NT2/D1 (cell line): ENCODE results near the gene FTO.

Experiments
- DNase-seq: peaks from one replicate; pipeline ENCODE4 v3.0.0-alpha.2; 2011; ENCODE audit warnings: low read depth, low spot score
- H3K27me3 ChIP-seq: 2 replicates; pipeline ENCODE4 v1.6.0; 2011; ENCODE audit warnings: mild to moderate bottlenecking; ENCODE audit not compliant: insufficient read length, insufficient read depth
- H3K36me3 ChIP-seq: 2 replicates; pipeline ENCODE4 v1.6.1; 2011; ENCODE audit warnings: mild to moderate bottlenecking, low read length, mixed read lengths; ENCODE audit not compliant: insufficient read depth, insufficient read length
- H3K4me1 ChIP-seq: 2 replicates; pipeline ENCODE4 v1.5.1; 2011; ENCODE audit not compliant: insufficient read depth, insufficient read length
- H3K4me3 ChIP-seq: 2 replicates; pipeline ENCODE4 v1.5.1; 2011; ENCODE audit warnings: low read depth; ENCODE audit not compliant: insufficient read length
- H3K9ac ChIP-seq: 2 replicates; pipeline ENCODE4 v1.6.0; 2011; ENCODE audit warnings: low read depth; ENCODE audit not compliant: insufficient read length
- H3K9me3 ChIP-seq: 2 replicates; pipeline ENCODE4 v1.5.1; 2011; ENCODE audit warnings: mild to moderate bottlenecking, low read length; ENCODE audit not compliant: insufficient read depth
- SUZ12 ChIP-seq: IDR thresholded peaks from 2 replicates; pipeline ENCODE4 v1.6.1; 2011; ENCODE audit not compliant: insufficient read length, insufficient read depth; ENCODE audit errors: extremely low read depth
- YY1 ChIP-seq: IDR thresholded peaks from 2 replicates; pipeline ENCODE4 v1.6.1; 2011; ENCODE audit not compliant: insufficient read length, insufficient read depth
- ZNF274 ChIP-seq: IDR thresholded peaks from 2 replicates; pipeline ENCODE4 v1.6.1; 2011; ENCODE audit warnings: mild to moderate bottlenecking, low read depth, low read length

Gene FTO

DNA sequence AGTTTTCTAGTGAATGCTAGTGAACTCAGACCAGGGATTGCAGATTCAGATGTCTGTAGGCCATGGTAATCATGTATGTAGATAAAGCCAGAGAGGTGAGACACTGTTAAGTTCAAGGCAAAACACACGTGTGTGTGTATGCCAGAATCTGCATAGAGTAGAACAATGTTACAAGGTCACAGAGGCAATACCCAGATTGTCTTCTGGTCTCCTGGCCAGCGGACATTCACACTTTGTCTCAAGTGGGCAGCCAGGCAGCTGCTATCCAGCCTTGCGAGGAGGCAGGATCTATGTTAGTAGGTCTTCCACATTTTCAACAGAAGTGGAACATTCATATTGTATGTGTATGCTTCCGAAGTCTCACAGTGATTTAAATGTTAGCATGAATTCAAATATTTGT lies 244.4 kb downstream of the FTO start:
- Histone ChIP-seq H3K36me3 (no peaks in the 10 kb centered on the region), H3K27me3 (no peaks in the 10 kb centered on the region), H3K9ac (no peak overlapping the region), H3K4me1 (no peaks in the 10 kb centered on the region), H3K4me3 (no peak overlapping the region), H3K9me3 (no peaks in the 10 kb centered on the region)
- no peak for TF ChIP-seq SUZ12
- TF ChIP-seq YY1: no peak
- TF ChIP-seq ZNF274: no peak
- DNase-seq: no peak

DNA sequence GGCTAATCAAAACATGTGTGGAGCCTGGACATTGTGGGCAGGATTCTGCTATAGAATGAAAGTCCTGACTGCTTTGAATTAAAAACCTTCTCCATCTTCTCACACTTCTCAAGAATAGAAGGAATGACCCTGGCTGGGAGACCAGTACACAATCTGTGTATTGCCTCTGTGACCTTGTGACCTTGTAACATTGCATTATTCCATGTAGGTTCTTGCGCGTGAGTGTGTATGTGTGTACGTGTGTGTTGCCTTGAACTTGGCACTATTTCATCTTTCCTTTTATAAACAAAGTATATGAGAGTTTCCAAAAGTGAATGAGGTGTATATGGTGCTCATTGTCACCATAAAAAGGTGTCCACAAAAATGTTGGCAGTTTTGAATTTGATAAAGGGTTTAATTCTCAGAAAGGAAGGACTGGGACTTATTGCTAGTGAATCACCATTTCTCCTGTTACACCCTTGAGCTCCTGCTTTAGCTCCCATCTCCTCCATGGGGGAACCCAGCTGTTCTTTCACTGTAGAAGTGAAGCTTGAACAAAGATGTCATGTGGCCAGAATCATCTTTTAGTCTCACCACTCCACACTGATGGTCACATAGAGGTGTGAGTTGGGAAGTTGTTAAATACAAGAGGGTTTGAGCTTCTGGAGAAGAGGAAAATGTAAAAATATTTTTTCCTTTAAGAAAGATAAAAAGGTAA lies 244.9 kb downstream of the FTO start:
- no peak for DNase-seq
- Histone ChIP-seq H3K9ac (no peak overlapping the region), H3K36me3 (no peaks in the 10 kb centered on the region), H3K27me3 (no peaks in the 10 kb centered on the region), H3K9me3 (no peaks in the 10 kb centered on the region), H3K4me3 (no peak overlapping the region), H3K4me1 (no peaks in the 10 kb centered on the region)
- no peak for TF ChIP-seq ZNF274
- no peak for TF ChIP-seq YY1
- TF ChIP-seq SUZ12: no peak

DNA sequence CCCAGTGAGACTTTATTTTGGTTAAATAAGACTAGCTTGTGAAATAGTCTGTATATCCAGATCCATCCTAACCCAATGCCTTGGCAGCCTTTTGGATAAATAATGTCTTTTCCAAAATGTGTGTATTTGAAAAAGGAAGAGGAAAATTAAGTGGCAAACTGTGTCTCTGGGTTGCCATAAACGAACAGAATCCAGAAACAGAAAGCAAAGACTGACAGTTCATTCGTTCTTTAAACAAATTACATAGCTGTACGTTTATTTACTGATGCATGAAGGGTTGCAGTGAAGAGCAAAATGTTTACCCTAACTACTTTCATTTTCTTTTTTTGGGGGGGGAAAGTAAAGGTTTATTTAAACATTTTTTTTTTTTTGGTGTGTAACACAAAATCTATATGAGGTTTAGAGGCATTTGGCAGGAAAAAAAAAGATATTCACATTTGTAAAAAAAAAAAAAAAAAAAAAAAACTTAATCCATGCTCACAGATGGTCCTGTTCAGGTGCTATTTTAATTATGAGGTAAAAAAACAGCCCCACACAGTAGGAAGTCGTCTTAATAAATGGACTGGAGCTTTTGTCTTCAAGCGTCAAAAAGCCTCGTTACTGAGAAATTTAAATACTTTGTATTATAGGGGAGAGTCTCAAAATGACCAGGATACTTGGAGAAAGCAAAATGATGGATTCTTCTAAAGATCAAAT lies 245.9 kb downstream of the FTO start:
- TF ChIP-seq ZNF274 (no peak), YY1 (no peak), SUZ12 (no peak)
- no peak overlapping the region for H3K4me3 ChIP-seq
- H3K4me1 ChIP-seq: no peaks in the 10 kb centered on the region
- no peaks in the 10 kb centered on the region for H3K36me3 ChIP-seq
- no peaks in the 10 kb centered on the region for H3K27me3 ChIP-seq
- no peak overlapping the region for H3K9ac ChIP-seq
- DNase-seq: no peak
- H3K9me3 ChIP-seq: no peaks in the 10 kb centered on the region

DNA sequence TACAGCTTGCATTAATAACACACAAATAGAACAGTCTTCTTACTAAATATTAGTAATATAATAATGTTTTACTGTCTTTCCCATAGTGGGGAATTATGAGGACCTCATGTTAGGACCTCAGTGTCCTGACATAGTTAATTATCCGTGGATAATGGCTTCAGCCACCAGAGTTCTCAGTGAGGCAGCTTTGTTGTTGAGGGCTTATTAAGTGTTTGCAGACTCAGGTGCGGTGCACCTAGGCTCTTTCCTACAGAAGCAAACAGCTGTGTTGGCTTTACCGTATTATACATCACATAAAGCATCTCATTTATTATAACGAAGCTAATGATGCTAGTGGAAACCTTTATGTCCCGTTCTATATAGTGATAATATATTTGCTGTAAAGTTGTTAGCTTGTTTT lies 246.7 kb downstream of the FTO start:
- Histone ChIP-seq H3K9me3 (no peaks in the 10 kb centered on the region), H3K36me3 (no peaks in the 10 kb centered on the region), H3K4me3 (no peak overlapping the region), H3K9ac (no peak overlapping the region), H3K27me3 (no peaks in the 10 kb centered on the region), H3K4me1 (no peaks in the 10 kb centered on the region)
- TF ChIP-seq SUZ12: no peak
- no peak for TF ChIP-seq ZNF274
- no peak for TF ChIP-seq YY1
- no peak for DNase-seq

DNA sequence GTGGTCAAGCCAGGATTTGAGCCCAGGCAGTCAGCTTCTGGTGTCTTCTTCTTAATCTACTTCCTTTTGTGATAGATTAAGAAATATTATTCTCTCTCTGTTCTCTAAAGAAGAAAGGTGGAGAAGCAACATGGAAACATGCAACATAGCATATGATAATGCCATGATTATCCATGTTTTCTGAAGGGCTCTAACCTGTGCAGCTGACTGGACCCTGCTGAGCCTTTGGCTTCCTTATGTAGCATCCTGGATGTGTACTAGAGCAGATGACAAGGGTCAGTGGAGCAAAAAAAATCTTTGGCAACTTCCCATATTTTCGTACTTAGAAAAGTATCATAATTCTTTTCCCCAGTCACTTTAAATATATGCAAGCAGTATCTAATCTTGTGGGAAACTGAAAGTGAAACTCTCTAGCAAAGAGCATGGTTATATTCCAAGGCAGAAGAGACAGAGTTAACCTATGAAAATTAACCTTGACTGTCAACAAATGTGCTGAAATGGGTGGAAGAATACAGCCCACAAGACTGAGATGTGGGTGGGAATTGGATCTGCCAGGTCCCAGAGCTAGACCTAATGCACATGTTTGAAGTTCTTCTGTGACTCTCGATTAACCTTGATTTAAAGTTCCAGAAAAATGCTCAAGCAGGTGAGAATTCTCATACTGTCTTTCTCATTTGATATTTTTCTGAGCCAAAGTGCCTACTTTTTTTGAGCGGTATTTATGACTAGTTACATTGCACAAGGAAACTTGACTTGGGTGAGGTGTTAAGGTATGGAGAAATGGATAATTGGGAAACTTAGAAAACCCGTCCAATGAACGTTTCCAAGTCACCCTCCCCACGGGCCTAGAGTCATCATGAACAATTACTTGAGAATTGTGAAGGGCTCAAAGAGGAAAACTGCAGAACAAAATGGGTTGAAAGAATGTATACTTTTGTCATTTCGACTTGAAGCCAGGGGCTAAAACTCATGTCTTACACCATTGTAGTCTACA lies 248.6 kb downstream of the FTO start:
- Histone ChIP-seq H3K9ac (no peak overlapping the region), H3K4me1 (no peaks in the 10 kb centered on the region), H3K27me3 (no peaks in the 10 kb centered on the region), H3K4me3 (no peak overlapping the region), H3K36me3 (no peaks in the 10 kb centered on the region), H3K9me3 (no peaks in the 10 kb centered on the region)
- no peak for DNase-seq
- TF ChIP-seq ZNF274 (no peak), SUZ12 (no peak), YY1 (no peak)

DNA sequence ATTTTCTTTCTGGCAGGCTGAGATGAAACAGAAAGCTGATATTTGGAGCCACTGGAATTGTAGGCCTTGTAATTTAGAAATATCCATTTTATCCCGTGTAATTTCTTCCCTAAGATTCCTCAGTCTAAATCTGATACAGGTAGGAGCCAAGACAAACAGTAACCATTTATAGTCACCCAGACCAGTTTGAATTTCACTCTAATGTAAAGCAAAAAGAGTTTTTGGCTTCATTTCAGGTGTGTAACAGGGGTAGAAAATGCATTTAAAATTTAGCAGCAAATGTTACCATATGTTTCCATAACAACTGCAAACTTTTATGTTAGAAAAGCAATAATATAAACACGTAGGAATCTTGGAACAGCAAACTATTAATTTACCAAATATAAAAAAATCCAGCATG lies 249.4 kb downstream of the FTO start:
- H3K27me3 ChIP-seq: no peaks in the 10 kb centered on the region
- no peak overlapping the region for H3K9ac ChIP-seq
- no peaks in the 10 kb centered on the region for H3K36me3 ChIP-seq
- H3K9me3 ChIP-seq: no peaks in the 10 kb centered on the region
- H3K4me1 ChIP-seq: no peaks in the 10 kb centered on the region
- no peak overlapping the region for H3K4me3 ChIP-seq
- TF ChIP-seq SUZ12: no peak
- no peak for DNase-seq
